Measurements from ENCODE around the gene JMJD4.
"Not testable (repeated sequence)": the region's sequence is repeated elsewhere in the genome, so short reads cannot be mapped to it uniquely, and the experiment has no call there.

Gene JMJD4

DNA sequence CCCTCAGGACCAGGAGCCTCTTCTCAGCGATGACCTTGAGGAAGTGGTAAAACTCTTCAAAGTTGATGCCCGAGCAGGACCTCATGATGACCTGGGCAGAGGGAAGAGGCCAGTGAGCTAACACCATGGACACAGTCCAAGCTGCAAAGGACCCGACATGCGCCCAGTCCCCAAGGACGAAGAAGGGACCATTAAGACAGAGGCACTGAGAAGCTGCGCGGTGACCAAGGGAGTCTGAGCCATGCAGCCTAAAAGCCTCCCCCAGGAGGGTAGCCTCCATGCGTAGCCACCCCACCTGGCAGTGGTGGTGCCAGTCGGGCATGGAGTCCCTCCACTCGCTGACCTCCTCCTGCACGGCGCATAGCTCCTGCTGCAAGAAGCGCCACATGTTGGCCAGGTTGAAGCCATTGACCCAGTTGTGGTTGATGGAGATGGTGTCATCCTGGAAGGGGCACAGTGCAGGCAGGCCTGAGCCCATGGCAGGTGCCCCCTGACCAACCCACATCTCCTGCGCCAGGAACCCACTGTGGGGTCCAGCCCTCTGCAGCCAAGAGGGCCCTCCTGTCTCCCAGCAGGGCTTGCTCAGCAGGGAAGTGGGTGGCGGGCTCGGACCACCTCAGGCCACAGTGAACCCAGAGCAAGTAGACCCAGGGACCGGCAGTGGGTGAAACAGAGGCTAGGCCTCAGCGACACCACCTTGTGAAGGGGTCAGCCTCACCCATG is 2.4 kb downstream of the JMJD4 start:
- no peak for DNase-seq (ENCODE audit: low spot score)

DNA sequence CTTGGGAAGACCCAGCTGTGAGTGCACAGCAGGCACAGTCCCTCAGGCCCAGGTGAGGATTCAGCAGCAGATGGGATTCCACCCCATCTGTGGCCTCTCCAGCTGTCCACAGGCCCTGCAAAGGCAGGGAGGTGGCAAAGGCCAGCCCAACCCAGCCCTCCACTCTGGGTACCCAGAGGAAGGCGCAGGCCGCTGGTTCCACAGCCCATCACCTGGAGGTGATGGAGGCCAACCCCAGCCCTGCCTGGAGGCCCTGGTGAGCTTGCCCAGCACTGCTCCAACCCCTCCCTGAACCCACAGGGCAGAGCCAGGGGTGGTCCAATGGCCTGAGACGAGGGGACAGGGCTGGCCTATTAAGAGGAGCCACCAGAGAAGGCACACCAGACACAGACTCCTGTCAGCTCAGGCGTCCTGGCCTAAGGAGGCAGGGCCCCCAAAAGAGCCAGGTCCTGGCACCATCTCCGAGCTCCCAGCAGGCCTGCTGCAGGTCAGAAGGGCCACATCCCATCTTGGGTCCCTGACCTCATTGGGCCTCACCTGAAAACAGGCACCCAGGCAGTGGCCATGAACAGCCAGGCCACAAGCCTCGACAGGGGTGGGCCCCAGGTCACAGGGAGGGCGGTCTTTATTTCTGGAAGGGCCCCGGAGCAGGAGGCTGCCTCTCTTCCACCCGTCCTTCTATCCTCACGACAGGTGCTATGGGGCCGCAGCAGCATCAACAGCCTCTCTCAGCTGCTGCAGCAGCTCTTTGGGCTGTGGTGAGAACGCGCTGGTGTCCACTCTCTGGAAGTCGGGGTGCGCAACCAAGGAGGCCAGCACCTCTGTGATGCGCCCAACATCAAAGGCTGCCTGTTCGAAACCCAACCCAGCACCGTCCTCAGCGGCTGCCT is 3.2 kb downstream of the JMJD4 start:
- DNase-seq (ENCODE audit: low spot score), result no peak

DNA sequence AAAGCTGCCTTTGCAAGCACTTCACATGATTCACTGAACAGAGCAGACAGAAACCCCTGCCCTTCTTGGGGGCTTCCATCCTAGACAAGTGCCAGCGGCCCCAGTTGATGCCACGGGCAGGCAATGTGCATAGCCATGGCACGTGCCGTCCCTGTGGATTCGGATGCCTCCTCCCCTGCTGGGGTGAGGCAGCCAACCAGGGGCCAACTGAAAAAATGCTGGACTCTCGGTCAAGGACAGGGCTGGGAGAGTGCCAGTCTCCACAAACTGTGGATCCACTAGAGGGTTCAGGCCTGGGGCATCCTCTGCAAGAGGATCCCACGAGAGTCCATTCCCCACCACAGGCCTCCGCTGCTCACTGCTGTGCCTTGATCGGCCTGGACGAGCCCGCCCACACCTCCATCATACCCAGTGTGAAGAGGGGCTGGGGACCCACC is 3.8 kb downstream of the JMJD4 start:
- no peak for DNase-seq (ENCODE audit: low spot score)

DNA sequence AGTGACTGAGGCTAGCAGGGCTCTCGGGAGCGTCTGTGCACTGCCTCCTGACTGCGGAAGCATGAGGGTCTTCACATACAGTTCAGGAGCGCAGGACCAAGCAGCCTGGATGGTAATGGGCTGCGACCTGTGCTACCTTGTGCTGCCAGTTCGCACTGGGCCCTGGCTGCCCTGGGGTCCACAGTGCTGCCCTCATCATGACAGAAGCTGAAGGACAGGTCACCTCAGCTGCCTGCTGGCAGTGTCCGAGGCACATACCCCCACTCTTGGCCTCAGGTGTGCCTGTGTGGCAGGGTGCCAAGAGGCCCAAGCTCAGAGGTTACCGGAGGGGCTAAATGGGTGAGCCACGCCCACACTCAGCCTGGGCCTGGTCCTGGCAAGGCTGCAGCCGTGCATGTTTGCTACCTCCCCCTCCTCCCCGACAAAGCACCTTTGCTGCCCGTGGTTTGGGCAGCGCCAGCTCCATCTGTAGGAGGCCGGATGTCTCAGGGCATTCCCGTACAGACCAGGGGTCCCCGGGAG is 4.4 kb downstream of the JMJD4 start:
- DNase-seq (ENCODE audit: low spot score), result no peak

DNA sequence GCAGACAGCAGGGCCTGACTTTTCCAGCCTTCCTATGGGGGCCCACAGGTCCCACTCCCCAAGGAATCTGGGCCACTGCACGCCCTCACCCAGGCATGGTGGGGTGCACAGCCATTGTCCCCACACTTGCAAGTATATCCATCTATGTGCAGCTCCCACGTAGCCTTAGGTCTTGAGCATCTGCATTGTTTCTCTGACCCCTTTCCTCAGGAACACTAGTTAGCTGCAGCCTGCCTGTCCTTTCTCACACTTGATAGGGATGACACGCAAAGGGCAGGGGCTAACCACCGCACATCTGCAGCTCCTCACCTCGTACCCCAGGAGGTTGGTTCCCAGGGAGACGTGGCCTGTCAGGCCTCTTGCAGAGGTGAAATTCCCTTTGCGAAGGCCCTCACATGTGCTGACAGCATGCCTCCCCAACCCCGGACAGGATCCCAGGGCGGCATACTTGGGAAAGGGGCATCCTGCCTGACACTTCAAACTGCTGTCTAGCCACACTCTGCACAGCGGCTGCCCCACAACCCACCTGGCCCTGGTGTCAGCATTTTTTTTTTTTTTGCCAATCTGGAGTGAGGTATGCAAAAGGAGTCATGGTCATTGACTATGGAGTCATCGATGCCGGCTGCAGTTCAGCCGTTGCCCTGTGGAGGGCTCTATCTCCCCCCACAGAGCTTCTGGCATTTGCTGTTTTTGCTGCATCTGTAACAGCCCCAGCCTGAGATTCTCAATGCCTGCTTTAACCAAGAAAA is 5.0 kb downstream of the JMJD4 start:
- DNase-seq (ENCODE audit: low spot score), result no peak

DNA sequence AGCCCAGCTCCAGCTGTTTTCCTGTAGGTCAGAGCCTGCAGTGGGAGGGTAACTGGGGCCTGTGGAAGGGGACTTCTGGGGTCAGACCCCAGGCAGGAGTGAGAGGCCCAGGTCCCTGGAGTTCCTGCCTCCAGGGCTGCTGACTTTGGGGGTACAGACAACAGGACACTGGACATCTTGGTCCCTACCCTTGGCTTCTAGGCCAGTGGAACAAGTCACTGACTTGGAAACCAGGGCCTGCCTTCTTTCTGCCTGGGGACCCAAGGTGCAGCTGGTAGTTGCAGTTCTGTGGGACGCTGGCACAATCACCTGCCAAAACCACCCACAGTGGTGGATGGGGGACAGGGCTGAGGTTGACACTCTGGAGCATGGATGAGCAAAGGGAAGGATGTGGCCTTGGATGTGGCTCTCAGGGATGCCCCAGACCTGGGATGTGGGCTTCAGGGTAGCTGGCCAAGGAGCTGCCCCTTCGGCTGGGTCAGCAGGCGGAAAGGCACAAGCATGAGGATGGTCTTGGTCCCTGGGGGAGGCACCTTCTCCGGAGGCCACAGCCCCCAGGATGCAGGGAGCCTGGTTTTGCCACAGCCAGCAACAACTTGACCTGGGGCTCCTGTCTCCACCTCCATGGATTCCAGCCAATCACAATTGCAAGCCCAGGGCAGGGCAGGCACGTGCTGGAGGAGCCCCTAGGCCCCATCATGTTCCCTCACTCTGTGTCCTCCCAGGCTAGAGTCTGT is 5.8 kb downstream of the JMJD4 start:
- no peak for DNase-seq (ENCODE audit: low spot score)

DNA sequence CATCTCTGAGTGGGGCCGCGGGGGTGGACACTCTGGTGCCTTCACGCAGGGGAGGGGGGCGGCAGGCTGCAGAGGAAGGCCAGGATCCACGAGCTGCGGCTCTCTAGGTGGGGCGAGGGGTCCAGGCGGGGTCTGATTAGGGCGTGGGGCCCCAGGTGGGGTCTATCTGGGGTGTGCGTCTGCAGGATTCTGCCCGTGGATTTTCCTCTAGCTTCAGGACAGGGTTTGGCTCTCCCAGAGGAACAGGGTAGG is 6.3 kb downstream of the JMJD4 start:
- DNase-seq (ENCODE audit: low spot score), result no peak

DNA sequence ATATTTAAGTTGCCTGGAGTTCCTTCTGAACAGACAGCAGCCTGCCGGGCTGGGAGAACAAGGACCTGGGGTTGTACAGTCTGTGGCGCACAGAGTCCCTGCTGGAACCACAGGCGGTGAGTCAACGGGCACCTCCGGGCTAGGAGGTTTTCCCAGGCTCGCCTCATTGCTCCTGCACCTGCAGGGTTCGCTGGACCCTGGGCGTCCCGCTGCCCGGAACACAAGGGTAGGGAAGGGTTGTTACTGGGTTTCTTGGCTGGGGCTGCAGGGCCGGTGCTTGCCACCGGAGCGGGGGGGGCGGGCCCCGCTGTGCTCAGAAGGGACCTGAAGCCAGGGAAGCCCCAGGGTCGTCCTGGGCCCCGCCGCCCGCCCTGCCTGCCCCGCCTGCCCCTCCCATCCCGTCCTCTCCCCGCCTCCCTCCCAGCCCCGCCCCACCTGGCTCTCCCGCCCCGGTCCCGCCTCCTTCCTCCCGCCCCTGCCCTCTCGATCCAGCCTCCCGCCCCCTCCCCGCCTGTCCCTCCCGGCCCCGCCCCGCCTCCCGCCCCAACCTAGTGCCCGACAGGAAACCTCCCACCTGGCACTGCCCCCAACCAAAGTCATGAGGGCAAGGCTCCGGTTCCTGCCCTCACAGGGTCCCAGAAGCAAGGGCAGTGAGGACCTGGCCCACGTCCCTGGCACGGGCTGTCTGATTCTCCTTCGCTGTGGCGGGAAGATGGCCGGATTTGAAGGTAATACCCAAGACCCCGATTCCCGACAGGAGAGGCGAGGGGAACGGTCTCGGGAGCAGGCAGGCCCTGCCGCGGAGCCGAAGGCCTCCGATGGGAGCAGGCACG is 6.8 kb downstream of the JMJD4 start:
- peak; percentile 9 for DNase-seq (ENCODE audit: low spot score)

DNA sequence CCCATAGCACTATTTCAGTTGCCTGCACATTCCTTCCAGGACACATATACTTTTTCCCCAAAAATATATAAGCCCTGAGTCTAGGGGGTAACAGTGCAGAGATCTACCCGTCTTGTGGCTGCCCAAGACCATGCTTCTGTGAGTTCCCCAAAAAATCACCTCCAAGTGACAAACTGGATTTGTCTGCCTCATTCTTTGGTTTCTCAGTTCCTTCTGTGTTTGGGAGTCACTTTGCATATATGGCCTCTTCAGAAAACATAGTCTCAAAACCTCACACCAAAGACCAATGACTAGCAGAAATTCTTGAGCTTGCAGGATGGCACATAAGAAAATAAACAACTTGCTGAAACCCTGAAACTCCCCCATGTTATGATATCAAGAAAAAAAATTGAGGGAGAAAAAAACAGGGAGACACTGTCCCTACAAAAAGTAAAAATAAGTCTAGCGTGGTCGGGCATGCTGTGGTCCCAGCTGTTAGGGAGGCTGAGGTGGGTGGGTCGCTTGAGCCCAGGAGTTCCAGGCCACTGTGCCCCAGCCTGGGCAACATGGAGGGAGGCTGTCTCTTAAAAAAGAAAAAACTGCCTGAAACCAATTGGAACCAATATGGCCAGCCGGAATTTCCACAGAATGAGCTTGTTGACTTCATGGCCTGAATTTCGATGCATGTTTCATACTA is 8.0 kb downstream of the JMJD4 start:
- DNase-seq (ENCODE audit: low spot score), result no peak

DNA sequence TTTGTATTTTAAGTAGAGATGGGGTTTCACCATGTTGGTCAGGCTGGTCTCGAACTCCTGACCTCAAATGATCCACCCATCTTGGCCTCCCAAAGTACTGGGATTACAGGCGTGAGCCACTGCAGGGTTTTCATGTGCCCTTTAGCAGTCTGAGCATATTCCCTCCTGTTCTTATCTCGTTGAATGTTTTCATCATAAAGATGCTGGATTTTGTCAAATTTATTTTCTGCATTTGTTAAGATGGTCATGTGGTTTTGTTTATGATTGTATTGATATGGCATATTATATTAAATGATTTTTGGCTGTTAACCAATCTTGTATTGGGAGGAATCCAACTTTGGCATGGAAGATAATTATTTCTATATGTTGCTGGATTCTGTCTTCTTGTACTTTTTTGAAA is 8.8 kb downstream of the JMJD4 start:
- DNase-seq (ENCODE audit: low spot score), result no peak

DNA sequence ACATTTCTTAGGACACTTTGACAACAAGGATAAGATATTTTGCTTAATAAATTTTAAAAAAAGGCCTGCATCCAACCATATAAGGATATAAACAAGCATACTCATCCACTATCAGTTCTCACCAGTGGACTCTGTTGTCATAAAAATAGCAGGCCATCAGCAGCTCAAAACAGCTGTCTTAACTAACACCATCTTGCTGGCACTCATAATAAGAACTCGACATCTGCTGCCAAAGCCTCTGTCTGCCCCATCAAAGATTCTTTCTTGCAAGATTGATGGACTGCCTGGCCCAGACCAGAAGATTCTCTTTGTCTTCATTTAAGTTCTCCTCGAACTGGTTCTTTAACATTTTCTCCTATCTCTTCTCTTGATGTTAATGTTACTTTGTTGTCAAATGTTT is 10.1 kb downstream of the JMJD4 start:
- DNase-seq (ENCODE audit: low spot score), result no peak

DNA sequence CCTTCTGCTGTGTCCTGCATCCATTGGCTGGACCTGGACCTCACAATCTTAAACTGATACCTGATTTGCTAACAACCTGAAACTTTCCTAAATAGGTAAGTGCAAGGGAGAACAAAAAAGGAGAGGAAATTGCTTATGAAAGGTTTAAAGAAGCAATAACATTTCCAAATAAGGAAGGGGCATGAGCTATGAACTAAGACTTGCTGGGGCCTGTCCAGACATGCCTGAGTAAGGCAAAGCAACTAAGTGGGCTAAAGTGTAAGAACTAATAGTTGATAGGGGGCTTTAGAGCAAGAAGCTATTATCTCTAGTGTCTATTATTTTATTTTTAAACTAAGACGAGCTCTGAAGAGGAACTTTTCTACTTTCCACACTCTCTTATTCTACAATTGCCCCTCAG is 11.6 kb downstream of the JMJD4 start:
- DNase-seq (ENCODE audit: low spot score), result no peak

DNA sequence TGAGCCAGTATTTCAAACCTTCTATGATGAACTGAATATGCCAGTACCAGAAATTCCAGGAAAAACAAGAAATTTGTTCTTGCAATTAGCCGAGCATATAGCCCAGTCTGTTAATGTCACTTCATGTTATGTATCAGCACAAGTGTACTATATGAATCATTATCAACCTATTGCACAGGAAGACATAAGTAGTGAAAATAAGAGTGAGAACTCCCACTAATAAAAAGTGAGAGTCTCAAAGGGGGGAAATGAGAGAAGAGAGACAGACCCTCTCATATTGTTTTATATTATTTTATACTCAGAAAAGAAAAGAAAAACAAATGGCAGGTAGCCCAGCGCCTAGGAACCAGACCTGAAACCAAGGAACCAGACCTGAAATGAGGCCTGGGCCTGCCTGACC is 16.2 kb downstream of the JMJD4 start:
- DNase-seq (ENCODE audit: low spot score), result no peak

DNA sequence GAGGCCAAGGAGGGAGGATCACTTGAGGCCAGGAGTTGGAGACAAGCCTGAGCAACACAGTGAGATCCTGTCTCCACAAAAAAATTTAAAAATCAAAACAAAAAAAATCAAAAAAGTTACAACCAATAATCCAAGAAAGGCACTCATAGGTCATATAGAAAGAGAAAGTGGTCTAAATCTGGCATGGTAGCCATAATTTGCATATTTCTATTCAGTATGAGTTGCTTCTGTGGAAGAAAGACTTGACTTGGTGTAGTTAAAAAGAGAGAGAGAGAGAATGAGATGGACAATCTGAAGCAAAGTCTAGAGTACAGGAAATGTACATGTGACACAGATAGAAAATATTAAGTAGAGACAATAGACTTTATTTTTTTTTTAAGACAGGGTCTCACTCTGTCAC is 22.5 kb downstream of the JMJD4 start:
- no peak for DNase-seq (ENCODE audit: low spot score)

DNA sequence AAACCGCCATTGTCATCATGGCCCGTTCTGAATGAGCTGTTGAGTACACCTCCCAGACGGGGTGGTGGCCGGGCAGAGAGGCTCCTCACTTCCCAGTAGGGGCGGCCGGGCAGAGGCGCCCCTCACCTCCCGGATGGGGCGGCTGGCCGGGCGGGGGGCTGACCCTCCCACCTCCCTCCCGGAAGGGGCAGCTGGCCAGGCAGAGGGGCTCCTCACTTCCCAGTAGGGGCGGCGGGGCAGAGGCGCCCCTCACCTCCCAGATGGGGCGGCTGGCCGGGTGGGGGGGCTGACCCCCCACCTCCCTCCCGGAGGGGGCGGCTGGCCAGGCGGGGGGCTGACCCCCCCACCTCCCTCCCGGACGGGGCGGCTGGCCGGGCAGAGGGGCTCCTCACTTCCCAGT is 24.6 kb downstream of the JMJD4 start:
- DNase-seq (ENCODE audit: low spot score), result not testable (repeated sequence)

DNA sequence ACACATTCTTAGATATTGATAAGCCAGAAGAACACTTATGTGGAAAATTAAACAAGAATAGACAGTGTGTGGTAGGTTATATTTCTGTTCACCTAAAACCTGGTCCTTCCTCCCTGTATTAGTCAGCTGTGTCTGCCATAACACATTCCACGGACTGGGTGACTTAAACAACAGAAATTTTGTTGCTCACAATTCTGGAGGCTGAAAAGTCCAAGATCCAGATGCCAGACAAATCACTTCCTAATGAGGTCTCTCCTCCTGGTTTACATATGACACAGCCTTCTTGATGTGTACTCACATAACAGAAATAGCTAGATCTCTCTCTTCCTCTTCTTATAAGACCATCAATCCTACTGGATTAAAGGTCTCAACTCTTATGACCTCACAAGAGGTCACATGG is 25.7 kb downstream of the JMJD4 start:
- no peak for DNase-seq (ENCODE audit: low spot score)

DNA sequence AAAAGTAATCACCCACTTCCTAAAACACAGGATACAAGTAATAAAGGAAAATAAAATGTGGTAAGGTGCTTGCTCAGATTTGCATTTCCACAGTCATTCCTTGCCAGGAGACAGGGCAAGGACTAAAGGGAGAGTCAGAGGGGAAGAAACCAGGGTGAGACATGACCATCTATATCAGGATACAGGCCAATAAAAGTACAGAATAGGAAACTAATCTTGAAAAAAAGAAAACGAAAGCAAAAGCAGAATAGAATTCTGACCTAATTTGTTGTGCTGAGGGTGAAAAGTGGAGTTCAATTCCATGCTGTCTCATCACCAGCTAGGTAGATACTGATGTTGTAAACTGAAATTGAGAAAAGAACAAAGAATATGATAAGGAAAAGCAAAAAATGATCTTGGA is 27.3 kb downstream of the JMJD4 start:
- DNase-seq (ENCODE audit: low spot score), result no peak

DNA sequence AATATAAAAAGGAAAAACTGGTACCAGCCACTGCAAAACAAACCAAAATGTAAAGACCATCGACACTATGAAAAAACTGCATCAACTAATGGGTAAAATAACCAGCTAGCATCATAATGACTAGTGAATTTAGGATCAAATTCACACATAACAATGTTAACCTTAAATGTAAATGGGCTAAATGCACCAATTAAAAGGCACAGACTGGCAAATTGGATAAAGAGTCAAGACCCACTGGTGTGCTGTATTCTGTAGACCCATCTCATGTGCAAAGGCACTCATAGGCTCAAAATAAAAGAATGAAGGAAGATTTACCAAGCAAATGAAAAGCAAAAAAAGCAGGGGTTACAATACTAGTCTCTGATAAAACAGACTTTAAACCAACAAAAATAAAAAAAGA is 33.5 kb downstream of the JMJD4 start:
- not testable (repeated sequence) for DNase-seq (ENCODE audit: low spot score)

DNA sequence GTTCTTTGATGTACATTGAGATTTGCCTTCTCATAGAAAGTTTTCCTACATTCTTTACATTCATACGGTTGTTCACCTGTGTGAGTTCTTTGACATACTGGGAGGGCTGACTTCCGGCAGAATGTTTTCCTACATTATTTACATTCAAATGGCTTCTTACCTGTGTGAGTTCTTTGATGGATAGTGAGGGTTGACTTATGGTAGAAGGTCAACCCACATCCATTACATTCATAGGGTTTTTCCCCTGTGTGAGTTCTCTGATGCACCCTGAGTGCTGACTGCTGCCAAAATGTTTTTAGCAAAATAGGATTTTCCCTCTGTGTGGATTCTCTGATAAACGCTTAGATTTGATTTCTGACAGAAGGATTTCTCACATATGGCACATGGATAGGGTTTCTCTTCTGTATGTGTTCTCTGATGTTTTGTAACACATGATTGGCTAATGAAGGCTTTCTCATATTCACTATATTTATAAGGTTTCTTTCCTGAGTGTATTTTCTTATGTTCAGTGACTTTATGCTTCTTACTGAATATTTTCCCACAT is 37.7 kb downstream of the JMJD4 start:
- no peak for DNase-seq (ENCODE audit: low spot score)

DNA sequence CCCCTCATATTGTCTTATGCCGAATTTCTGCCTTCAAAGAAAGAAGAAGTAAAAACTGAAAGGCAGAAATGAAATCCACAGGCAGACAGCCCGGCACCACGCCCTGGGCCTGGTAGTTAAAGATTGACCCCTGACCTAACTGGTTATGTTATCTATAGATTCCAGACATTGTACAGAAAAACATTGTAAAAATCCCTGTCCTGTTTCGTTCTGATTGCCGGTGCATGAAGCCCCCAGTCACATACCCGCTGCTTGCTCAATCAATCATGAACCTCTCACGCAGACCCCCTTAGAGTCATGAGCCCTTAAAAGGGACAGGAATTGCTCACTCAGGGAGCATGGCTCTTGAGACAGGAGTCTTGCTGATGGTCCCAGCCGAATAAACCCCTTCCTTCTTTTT is 49.3 kb downstream of the JMJD4 start:
- DNase-seq (ENCODE audit: low spot score), result no peak

Measured in hematopoietic multipotent progenitor cell treated with erythropoietin and hydrocortisone succinate and interleukin-3 and kit ligand, for 15 days (in vitro differentiated cells).